H1 (cell line): ENCODE measurements around the gene MBD3. TPM values are rescaled to one million over a fixed set of nuclear protein-coding genes. Genes with fewer than 3 reads are reported as not detected.

Source experiments
- CTCF ChIA-PET: fragments of 300-600 bp; sonication (Branson Sonifier 250); formaldehyde crosslinking; loops from one replicate; lab custom pipeline; 2021; ENCODE audit not compliant: partially characterized antibody; lab: Charles Lee
- POLR2A ChIA-PET: fragments of 300-600 bp; sonication (Branson Sonifier 250); formaldehyde crosslinking; loops from one replicate; lab custom pipeline; 2021; ENCODE audit warnings: inconsistent platforms; ENCODE audit not compliant: partially characterized antibody; lab: Charles Lee
- DNase-seq, 2 experiments: peaks; one replicate each; pipeline versions ENCODE4 v3.0.0 to v3.0.0-alpha.2; 2010 to 2022; ENCODE audit warnings: low spot score in 2 of 2, low read depth in 1 of 2, mixed read lengths in 1 of 2
- FAIRE-seq: peaks from 2 replicates; lab custom pipeline; 2011; peaks lifted over from hg19 to GRCh38; lab: Jason Lieb, UNC
- H2AFZ ChIP-seq: 2 replicates; pipeline ENCODE4 v1.8.1; 2012; ENCODE audit warnings: low read length, inconsistent platforms
- H2AK5ac ChIP-seq: 2 replicates; pipeline ENCODE4 v1.6.1; 2013; ENCODE audit warnings: low read depth, low read length
- H2BK120ac ChIP-seq: replicated peaks from 2 replicates; pipeline ENCODE3; 2013; ENCODE audit warnings: low read depth, low read length, inconsistent platforms
- H2BK12ac ChIP-seq: 2 replicates; pipeline ENCODE4 v1.6.1; 2013; ENCODE audit warnings: low read depth, low read length
- H2BK15ac ChIP-seq: 2 replicates; pipeline ENCODE4 v1.6.1; 2013; ENCODE audit warnings: low read length
- H2BK20ac ChIP-seq: 2 replicates; pipeline ENCODE4 v1.6.1; 2013; ENCODE audit warnings: low read length
- H2BK5ac ChIP-seq: 2 replicates; pipeline ENCODE4 v1.6.1; 2013; ENCODE audit warnings: low read depth, low read length
- H3K14ac ChIP-seq: 2 replicates; pipeline ENCODE4 v1.6.1; 2013; ENCODE audit warnings: inconsistent platforms; ENCODE audit not compliant: insufficient read length
- H3K18ac ChIP-seq: 2 replicates; pipeline ENCODE4 v1.6.1; 2013; ENCODE audit warnings: low read length; ENCODE audit errors: extremely low read depth
- H3K23ac ChIP-seq: 2 replicates; pipeline ENCODE4 v1.6.1; 2013; ENCODE audit warnings: inconsistent platforms; ENCODE audit not compliant: insufficient read length
- H3K23me2 ChIP-seq: 2 replicates; pipeline ENCODE4 v1.6.1; 2013; ENCODE audit warnings: low read depth, low read length
- H3K27ac ChIP-seq: 2 replicates; pipeline ENCODE4 v1.6.1; 2011; ENCODE audit warnings: low read depth, low read length, inconsistent platforms
- H3K27me3 ChIP-seq, 4 experiments: replicated peaks in 1 of 4; 1 replicate in 1 of 4; 2 replicates in 3 of 4; pipeline versions ENCODE4 v1.6.1 to v1.8.1; 2011 to 2013; ENCODE audit warnings: low read length in 3 of 4, mild to moderate bottlenecking in 3 of 4, inconsistent platforms in 2 of 4, mixed read lengths in 2 of 4, moderate library complexity in 1 of 4; ENCODE audit not compliant: control insufficient read depth in 3 of 4, insufficient read depth in 3 of 4; ENCODE audit errors: extremely low read depth in 1 of 4
- H3K36me3 ChIP-seq, 4 experiments: 2 replicates each; pipeline versions ENCODE4 v1.6.1 to v1.8.1; 2011 to 2013; ENCODE audit warnings: mild to moderate bottlenecking in 4 of 4, low read length in 3 of 4, moderate library complexity in 2 of 4, control low read depth in 1 of 4, inconsistent platforms in 1 of 4; ENCODE audit not compliant: insufficient read depth in 4 of 4, control insufficient read depth in 2 of 4
- H3K4ac ChIP-seq: replicated peaks from 2 replicates; pipeline ENCODE3; 2013; ENCODE audit warnings: low read length, low read depth, mixed read lengths, inconsistent platforms; ENCODE audit not compliant: insufficient read length
- H3K4me1 ChIP-seq, 4 experiments: replicated peaks in 1 of 4; 1 replicate in 1 of 4; 2 replicates in 3 of 4; pipeline versions ENCODE4 v1.6.1 to v1.8.1; 2011 to 2013; ENCODE audit warnings: low read length in 3 of 4, inconsistent platforms in 2 of 4, mixed read lengths in 1 of 4; ENCODE audit not compliant: insufficient read depth in 4 of 4, control insufficient read depth in 3 of 4
- H3K4me2 ChIP-seq, 2 experiments: 2 replicates each; pipeline versions ENCODE4 v1.6.1 to v1.8.1; 2011 to 2013; ENCODE audit warnings: low read depth in 2 of 2, low read length in 2 of 2, control low read depth in 1 of 2, inconsistent platforms in 1 of 2, mild to moderate bottlenecking in 1 of 2; ENCODE audit not compliant: insufficient read depth in 1 of 2
- H3K4me3 ChIP-seq, 4 experiments: fragments of 200-600, 300-600 bp in 1 of 4; sonication (generic), shearing (Covaris generic), sonication (Bioruptor Twin) in 1 of 4; 2 replicates each; pipeline versions ENCODE4 v1.5.1 to v1.8.1; 2011 to 2016; ENCODE audit warnings: low read length in 4 of 4, low read depth in 3 of 4, control low read depth in 2 of 4, inconsistent platforms in 2 of 4, mild to moderate bottlenecking in 2 of 4, mixed read lengths in 1 of 4, moderate library complexity in 1 of 4; ENCODE audit not compliant: insufficient read depth in 2 of 4; ENCODE audit errors: extremely low read depth in 1 of 4
- H3K56ac ChIP-seq: replicated peaks from 2 replicates; pipeline ENCODE3; 2013; ENCODE audit warnings: low read depth, mild to moderate bottlenecking, mixed read lengths, low read length, inconsistent platforms; ENCODE audit not compliant: insufficient read length
- H3K79me1 ChIP-seq: 2 replicates; pipeline ENCODE4 v1.6.1; 2013; ENCODE audit warnings: low read depth, low read length, control low read depth
- H3K79me2 ChIP-seq, 2 experiments: 2 replicates each; pipeline versions ENCODE4 v1.6.1 to v1.8.1; 2012 to 2013; ENCODE audit warnings: low read length in 2 of 2, mild to moderate bottlenecking in 2 of 2, inconsistent platforms in 1 of 2; ENCODE audit not compliant: insufficient read depth in 2 of 2, control insufficient read depth in 1 of 2
- H3K9ac ChIP-seq, 4 experiments: replicated peaks in 1 of 4; 1 replicate in 1 of 4; 2 replicates in 3 of 4; pipeline versions ENCODE4 v1.6.1 to v1.8.1; 2011 to 2013; ENCODE audit warnings: low read depth in 3 of 4, low read length in 3 of 4, control low read depth in 2 of 4, mild to moderate bottlenecking in 2 of 4, moderate library complexity in 2 of 4, inconsistent platforms in 1 of 4; ENCODE audit errors: extremely low read depth in 1 of 4
- H3K9me3 ChIP-seq, 2 experiments: 2 replicates each; pipeline versions ENCODE4 v1.6.1 to v1.8.1; 2012 to 2013; ENCODE audit warnings: mild to moderate bottlenecking in 2 of 2, moderate library complexity in 2 of 2, control low read depth in 1 of 2, inconsistent platforms in 1 of 2, low read depth in 1 of 2, low read length in 1 of 2, mixed read lengths in 1 of 2; ENCODE audit not compliant: insufficient read depth in 2 of 2
- H4K20me1 ChIP-seq, 2 experiments: replicated peaks in 1 of 2; 2 replicates each; pipeline versions ENCODE3 to v1.8.1; 2011 to 2013; ENCODE audit warnings: inconsistent platforms in 2 of 2, low read length in 2 of 2, mild to moderate bottlenecking in 1 of 2; ENCODE audit not compliant: insufficient read depth in 2 of 2, control insufficient read depth in 1 of 2
- H4K5ac ChIP-seq: 2 replicates; pipeline ENCODE4 v1.6.1; 2013; ENCODE audit warnings: low read length, low read depth, mixed read lengths, inconsistent platforms; ENCODE audit not compliant: insufficient read length
- H4K8ac ChIP-seq: 2 replicates; pipeline ENCODE4 v1.8.0; 2013; ENCODE audit warnings: mild to moderate bottlenecking, moderate library complexity, low read length, inconsistent platforms; ENCODE audit not compliant: insufficient read depth; ENCODE audit errors: extremely low read depth
- H4K91ac ChIP-seq: replicated peaks from 2 replicates; pipeline ENCODE3; 2013; ENCODE audit warnings: low read length, mixed read lengths, inconsistent platforms; ENCODE audit not compliant: insufficient read length
- ATF2 ChIP-seq: IDR thresholded peaks from 2 replicates; pipeline ENCODE4 v1.6.1; 2012; ENCODE audit warnings: low read length, inconsistent platforms
- ATF3 ChIP-seq: IDR thresholded peaks from 2 replicates; pipeline ENCODE4 v1.6.1; 2011; ENCODE audit warnings: low read depth, mild to moderate bottlenecking, low read length; ENCODE audit not compliant: insufficient read depth
- BRCA1 ChIP-seq: IDR thresholded peaks from 2 replicates; pipeline ENCODE4 v1.6.1; 2012; ENCODE audit warnings: low read depth, low read length, improper control_type of control experiment
- HDAC6 ChIP-seq: IDR thresholded peaks from one replicate; pipeline ENCODE4 v1.7.1; 2012; ENCODE audit warnings: low read depth, mild to moderate bottlenecking, inconsistent platforms, low read length, moderate library complexity
- POLR2A ChIP-seq, 2 experiments: IDR thresholded peaks; 1 replicate in 1 of 2; 2 replicates in 1 of 2; pipeline ENCODE4 v1.6.1; 2011; ENCODE audit warnings: low read depth in 2 of 2, low read length in 2 of 2, mild to moderate bottlenecking in 2 of 2; ENCODE audit errors: control extremely low read depth in 1 of 2
- RAD21 ChIP-seq, 2 experiments: IDR thresholded peaks in 1 of 2; conservative IDR thresholded peaks in 1 of 2; 2 replicates each; pipeline ENCODE4 v1.6.1; 2011; ENCODE audit warnings: low read depth in 2 of 2, low read length in 2 of 2, improper control_type of control experiment in 1 of 2, inconsistent platforms in 1 of 2, mild to moderate bottlenecking in 1 of 2, moderate library complexity in 1 of 2
- RXRA ChIP-seq: IDR thresholded peaks from 2 replicates; pipeline ENCODE4 v1.6.1; 2011; ENCODE audit warnings: low read depth, mild to moderate bottlenecking, low read length, moderate library complexity; ENCODE audit not compliant: insufficient read depth
- SP4 ChIP-seq: IDR thresholded peaks from 2 replicates; pipeline ENCODE4 v1.6.1; 2012; ENCODE audit warnings: low read length, inconsistent platforms
- YY1 ChIP-seq: IDR thresholded peaks from 2 replicates; pipeline ENCODE4 v1.6.1; 2011; ENCODE audit warnings: low read depth, mild to moderate bottlenecking, low read length
- WGBS, 2 experiments: shearing (Covaris generic) in 1 of 2; methylation state at CpG; one replicate each; pipeline versions ENCODE4 v1.1.6 to v1.1.7; 2013 to 2015; ENCODE audit warnings: low lambda C conversion rate in 2 of 2, mixed read lengths in 2 of 2, inconsistent platforms in 1 of 2, low coverage in 1 of 2, missing lambda C conversion rate in 1 of 2; ENCODE audit not compliant: insufficient replicate concordance in 2 of 2, insufficient coverage in 1 of 2, insufficient read length in 1 of 2; ENCODE audit errors: extremely low coverage in 1 of 2, missing lambda C conversion rate in 1 of 2; 5-methylcytosine and 5-hydroxymethylcytosine counted together
- polyA plus RNA-seq, 7 experiments: library from polyadenylated mRNA; depleted of rRNA in 3 of 7; stranded (reverse) in 5 of 7; unstranded in 2 of 7; fragments of >200 nt in 5 of 7; fragments of 200-250 nt in 2 of 7; gene quantifications; 1 replicate in 5 of 7; 2 replicates in 1 of 7; 4 replicates in 1 of 7; pipeline versions ENCODE4 v1.2.1 to v1.2.3, GENCODE V29; 2011 to 2013; ENCODE audit warnings: missing spikeins in 2 of 7, mixed read lengths in 2 of 7
- total RNA-seq: library from RNA; stranded (reverse); fragmentation: NEBNext Ultra II Directional; extraction: Animal tissue kit (Norgen Biotek cat#: 25700); gene quantifications from 2 replicates; pipeline ENCODE4 v1.2.1, GENCODE V29; 2021

The MBD3 gene
- total and polyA plus RNA-seq, 2 of the 8 experiments (the other 6 are each of a cell fraction or from before 2014, with no cell fraction given) = 88.2 to 110 TPM

- Histone ChIP-seq H2BK20ac (no peak overlapping the region), H2AFZ (no peak overlapping the region), H4K91ac (no peak overlapping the region), H3K79me2 (no peaks in the 10 kb centered on the region), H4K20me1 (peaks cover 7 to 12% of the 10 kb centered on the region in 2 experiments), H3K23ac (no peak overlapping the region), H3K4me3 (no peak overlapping the region), H3K18ac (no peak overlapping the region), H3K56ac (no peak overlapping the region), H3K14ac (no peak overlapping the region), H2BK120ac (no peak overlapping the region), H3K4me1 (peaks cover 0 to under 1% (median 0%) of the 10 kb centered on the region in 4 experiments; a peak in 1 of 7 replicates), H3K27me3 (peaks cover 9 to 15% (median 13%) of the 10 kb centered on the region in 4 experiments), H2BK12ac (no peak overlapping the region), H3K23me2 (peaks cover 3% of the 10 kb centered on the region; the same call in 1 of the 2 replicates), H3K9me3 (no peaks in the 10 kb centered on the region), H2BK5ac (no peak overlapping the region), H4K8ac (no peak overlapping the region), H4K5ac (no peak overlapping the region), H3K9ac (no peak overlapping the region), H3K79me1 (no peaks in the 10 kb centered on the region), H3K4me2 (no peak overlapping the region), H3K4ac (no peak overlapping the region), H2AK5ac (no peak overlapping the region), H2BK15ac (no peak overlapping the region), H3K27ac (no peak overlapping the region), H3K36me3 (no peaks in the 10 kb centered on the region; a peak in 1 of 8 replicates)
- FAIRE-seq = no peak
- DNase-seq = peak in 1 of 2 experiments; percentile 41
- no peak for TF ChIP-seq BRCA1
- no peak for TF ChIP-seq ATF3
- no peak for TF ChIP-seq HDAC6
- TF ChIP-seq POLR2A (IDR thresholded peaks at IDR 0.05; ENCODE audit: control extremely low read depth in 1 of 2, low read depth in 2 of 2, low read length in 2 of 2) = no peak
- no peak for TF ChIP-seq ATF2
- TF ChIP-seq RXRA = no peak
- no peak for TF ChIP-seq SP4
- TF ChIP-seq RAD21 (IDR thresholded peaks at IDR 0.05 in 1 of 2, conservative IDR thresholded peaks at IDR 0.05 in 1 of 2; ENCODE audit: low read depth in 2 of 2, low read length in 2 of 2) = no peak
- TF ChIP-seq YY1 = no peak
- WGBS, 2 experiments = 89% methylated on average over 16 of the region's 16 CpGs; no CpG with 5 or more reads in 1 of the 2 experiments
- ChIA-PET POLR2A (no interaction called here), CTCF (no interaction called here)
Measured at GRCh38 chr19:1529430-1529816, 63.2 kb downstream of the MBD3 start.
